H1 (cell line): ENCODE results near the gene UBIAD1.

Experiments
- CEBPB ChIP-seq: IDR thresholded peaks from 2 replicates; pipeline ENCODE4 v1.6.1; 2012; ENCODE audit warnings: low read depth, low read length
- CTCF ChIP-seq, 3 experiments: IDR thresholded peaks; 1 replicate in 2 of 3; 2 replicates in 1 of 3; pipeline versions ENCODE4 v1.5.1 to v1.6.1; 2011; ENCODE audit warnings: low read length in 3 of 3, mild to moderate bottlenecking in 3 of 3, inconsistent platforms in 2 of 3, low read depth in 1 of 3, moderate library complexity in 1 of 3; ENCODE audit not compliant: insufficient read depth in 1 of 3; ENCODE audit errors: control extremely low read depth in 1 of 3
- ZNF274 ChIP-seq: IDR thresholded peaks from 2 replicates; pipeline ENCODE4 v1.7.0; 2012; ENCODE audit warnings: low read length, borderline replicate concordance; ENCODE audit errors: extremely low read depth

GRCh38 chr1:11321656-11322491 lies 48.9 kb downstream of the UBIAD1 start:
- no peak for TF ChIP-seq CTCF (IDR thresholded peaks at IDR 0.05; ENCODE audit: control extremely low read depth in 1 of 3, insufficient read depth in 1 of 3, low read depth in 1 of 3, low read length in 3 of 3)
- no peak for TF ChIP-seq CEBPB
- TF ChIP-seq ZNF274, result no peak
